MCF 10A (cell line): ENCODE data around the gene HNRNPM. TPM values are rescaled to one million over a fixed set of nuclear protein-coding genes. Genes with fewer than 3 reads are reported as not detected.
"Not testable (repeated sequence)": the region's sequence is repeated elsewhere in the genome, so short reads cannot be mapped to it uniquely, and the experiment has no call there.

Source experiments
- BruUV-seq: library from RNA; stranded (reverse); fragments of 400-500 nt; replicated peaks from 2 replicates; lab custom pipeline; 2021; lab: Mats Ljungman, UMichigan
- CTCF ChIA-PET: fragments of 300-600 bp; sonication (Branson Sonifier 250); formaldehyde crosslinking; extraction: SDS; loops from one replicate; lab custom pipeline; 2021; ENCODE audit warnings: antibody characterized with exemption, inconsistent platforms; lab: Yijun Ruan, JAX
- POLR2A ChIA-PET: fragments of 300-600, 350-650 bp; sonication (Branson Sonifier 250); formaldehyde crosslinking; extraction: SDS; loops from one replicate; lab custom pipeline; 2020; ENCODE audit warnings: antibody characterized with exemption, inconsistent platforms; lab: Yijun Ruan, JAX
- DNase-seq: peaks from one replicate; pipeline ENCODE4 v3.0.0-alpha.2; 2018; ENCODE audit not compliant: unreplicated experiment
- H3K27ac Mint-ChIP-seq: one replicate; pipeline ENCODE4 v1.8.0; 2022; ENCODE audit warnings: mild to moderate bottlenecking, low read depth, mixed read lengths; ENCODE audit not compliant: unreplicated experiment
- H3K27me3 Mint-ChIP-seq: one replicate; pipeline ENCODE4 v1.8.0; 2022; ENCODE audit warnings: mixed read lengths; ENCODE audit not compliant: insufficient read depth, unreplicated experiment
- H3K36me3 Mint-ChIP-seq: one replicate; pipeline ENCODE4 v1.8.0; 2022; ENCODE audit warnings: mild to moderate bottlenecking, moderate library complexity, mixed read lengths; ENCODE audit not compliant: insufficient read depth, unreplicated experiment
- H3K4me1 Mint-ChIP-seq: one replicate; pipeline ENCODE4 v1.8.0; 2022; ENCODE audit warnings: mixed read lengths; ENCODE audit not compliant: insufficient read depth, unreplicated experiment
- H3K4me3 Mint-ChIP-seq: one replicate; pipeline ENCODE4 v1.8.0; 2022; ENCODE audit warnings: mild to moderate bottlenecking, moderate library complexity, mixed read lengths; ENCODE audit not compliant: unreplicated experiment
- H3K9me3 Mint-ChIP-seq: one replicate; pipeline ENCODE4 v1.8.0; 2022; ENCODE audit warnings: mixed read lengths; ENCODE audit not compliant: unreplicated experiment
- CTCF ChIP-seq: fragments of 200-600 bp; IDR thresholded peaks from one replicate; pipeline ENCODE4 v1.8.0; 2022; ENCODE audit warnings: antibody characterized with exemption, mild to moderate bottlenecking; ENCODE audit not compliant: unreplicated experiment
- intact Hi-C: fragments of 100-400 bp; cut with micrococcal nuclease; formaldehyde crosslinking; loops from 2 replicates; pipeline ENCODE4 v1.14.1; 2022
- total RNA-seq: library from RNA; stranded (reverse); gene quantifications from 2 replicates; pipeline ENCODE4 v1.2.3, GENCODE V29; 2022

HNRNPM gene
- total RNA-seq, 1 experiment from 2014 or later, result 161 TPM

- BruUV-seq, result no TSS peak
- POLR2A ChIA-PET, result interaction anchor here (1.4 kb wide), 1 partner anchor 15 kb away, joined by 7 read pairs; the partner anchor contains the start of gene RAB11B
- no peak overlapping the region for H3K27ac Mint-ChIP-seq
Observed at GRCh38 chr19:8404391-8405151, 40.2 kb upstream of the HNRNPM start.

GRCh38 chr19:8410718-8411117, 34.1 kb upstream of the HNRNPM start:
- intact Hi-C loops, result loop anchor here (5.0 kb wide), 1 partner anchor 37 kb away; no protein-coding TSS in a partner anchor

More at GRCh38 chr19:8404391-8405151, 40.2 kb upstream of the HNRNPM start:
- no peak for TF ChIP-seq CTCF
- Mint-ChIP-seq H3K36me3 (peaks cover 26% of the 10 kb centered on the region), H3K27me3 (no peaks in the 10 kb centered on the region), H3K4me3 (no peak overlapping the region), H3K4me1 (peaks cover 5% of the 10 kb centered on the region), H3K9me3 (no peaks in the 10 kb centered on the region)
- CTCF ChIA-PET, result interaction anchor here (0.6 to 2.3 kb wide), 5 partner anchors 40 to 1372 kb away, joined by 3 to 8 read pairs (median 3); partner anchors contain the start of gene ANGPTL4
- intact Hi-C loops, result no loop called here
- DNase-seq, result no peak

GRCh38 chr19:8412783-8413628, 31.8 kb upstream of the HNRNPM start, which contains the start of gene MARCHF2:
TSS of gene MARCHF2 (plus strand) at chr19:8413305. CDS start at chr19:8421841, 8,536 bp downstream.
- Mint-ChIP-seq H3K4me3 (peak within 1 kb of the TSS; percentile 41), H3K36me3 (no peaks in the 10 kb centered on the region), H3K27ac (no peak within 1 kb of the TSS), H3K9me3 (no peaks in the 10 kb centered on the region), H3K4me1 (no peaks in the 10 kb centered on the region), H3K27me3 (no peaks in the 10 kb centered on the region)
- no TSS peak for BruUV-seq
- ChIA-PET CTCF (interaction anchor here (0.6 to 2.2 kb wide), 20 partner anchors 10 to 1241 kb away, joined by 3 to 20 read pairs (median 3); partner anchors contain the start of genes HNRNPM and RAB11B), POLR2A (interaction anchor here (0.7 to 3.8 kb wide), 14 partner anchors 11 to 101 kb away, joined by 3 to 45 read pairs (median 4); partner anchors contain the start of genes ANGPTL4, HNRNPM and ZNF414)
- peak; percentile 61 for TF ChIP-seq CTCF
- intact Hi-C loops, result loop anchor here (2.0 to 5.0 kb wide), 2 partner anchors 34 to 94 kb away; no protein-coding TSS in a partner anchor
- DNase-seq, result peak; percentile 96

More at GRCh38 chr19:8410718-8411117, 34.1 kb upstream of the HNRNPM start:
- not testable (repeated sequence) for H3K27ac Mint-ChIP-seq, BruUV-seq, H3K36me3 Mint-ChIP-seq, H3K9me3 Mint-ChIP-seq, H3K27me3 Mint-ChIP-seq, DNase-seq, H3K4me3 Mint-ChIP-seq, H3K4me1 Mint-ChIP-seq
- POLR2A ChIA-PET, result interaction anchor here (0.6 to 1.7 kb wide), 4 partner anchors 69 to 122 kb away, joined by 3 to 4 read pairs (median 3); no protein-coding TSS in a partner anchor
- CTCF ChIA-PET, result interaction anchor here (0.6 to 1.6 kb wide), 7 partner anchors 50 to 604 kb away, joined by 3 to 4 read pairs (median 3); no protein-coding TSS in a partner anchor

- BruUV-seq, result TSS peak; percentile 34
- DNase-seq, result no peak
- Mint-ChIP-seq H3K4me1 (no peaks in the 10 kb centered on the region), H3K4me3 (peak overlapping the region; percentile 41), H3K36me3 (no peaks in the 10 kb centered on the region), H3K27ac (no peak overlapping the region), H3K9me3 (no peaks in the 10 kb centered on the region), H3K27me3 (no peaks in the 10 kb centered on the region)
- TF ChIP-seq CTCF, result no peak
- intact Hi-C loops, result loop anchor here (2.0 to 5.0 kb wide), 2 partner anchors 34 to 93 kb away; no protein-coding TSS in a partner anchor
- ChIA-PET CTCF (interaction anchor here (0.6 to 2.2 kb wide), 18 partner anchors 10 to 1241 kb away, joined by 3 to 20 read pairs (median 3); partner anchors contain the start of genes HNRNPM and RAB11B), POLR2A (interaction anchor here (0.7 to 3.8 kb wide), 12 partner anchors 10 to 100 kb away, joined by 3 to 45 read pairs (median 4); partner anchors contain the start of genes ANGPTL4, HNRNPM and ZNF414)
Observed at GRCh38 chr19:8413629-8413995, 31.2 kb upstream of the HNRNPM start.
